LNCAP (cell line): ENCODE measurements around the gene CFAP107.

Experiments
- CTCF ChIP-seq: fragments of 450-650 bp; IDR thresholded peaks from 2 replicates; pipeline ENCODE4 v1.5.1; 2017; ENCODE audit warnings: mild to moderate bottlenecking

The CFAP107 gene

GRCh38 chr1:12745992-12746323 lies at the start of gene CFAP107:
TSS of gene CFAP107 (plus strand) at chr1:12746200. CDS start at chr1:12746431, 231 bp downstream.
- no peak for TF ChIP-seq CTCF

- no peak for TF ChIP-seq CTCF
Measured at GRCh38 chr1:12696658-12697057, 49.3 kb upstream of the CFAP107 start.

- TF ChIP-seq CTCF = no peak
Measured at GRCh38 chr1:12697397-12697796, 48.6 kb upstream of the CFAP107 start.

- TF ChIP-seq CTCF = no peak
Measured at GRCh38 chr1:12703821-12704451, 42.1 kb upstream of the CFAP107 start.

- TF ChIP-seq CTCF = no peak
Measured at GRCh38 chr1:12706061-12706460, 39.9 kb upstream of the CFAP107 start.

GRCh38 chr1:12708396-12709090 lies 37.5 kb upstream of the CFAP107 start:
- no peak for TF ChIP-seq CTCF

- TF ChIP-seq CTCF = no peak
Measured at GRCh38 chr1:12709091-12709491, 36.9 kb upstream of the CFAP107 start.

GRCh38 chr1:12709696-12710095 lies 36.3 kb upstream of the CFAP107 start:
- TF ChIP-seq CTCF = no peak
